DLD1 (cell line): Measurements from ENCODE around the gene POLQ.
"Not testable (repeated sequence)": the region's sequence is repeated elsewhere in the genome, so short reads cannot be mapped to it uniquely, and the experiment has no call there.

ENCODE experiments used
- in situ Hi-C: cut with HindIII; loops from 2 replicates; pipeline ENCODE4 v1.10.0; 2017; ENCODE audit warnings: low sequenced_read_pairs

The POLQ gene

DNA sequence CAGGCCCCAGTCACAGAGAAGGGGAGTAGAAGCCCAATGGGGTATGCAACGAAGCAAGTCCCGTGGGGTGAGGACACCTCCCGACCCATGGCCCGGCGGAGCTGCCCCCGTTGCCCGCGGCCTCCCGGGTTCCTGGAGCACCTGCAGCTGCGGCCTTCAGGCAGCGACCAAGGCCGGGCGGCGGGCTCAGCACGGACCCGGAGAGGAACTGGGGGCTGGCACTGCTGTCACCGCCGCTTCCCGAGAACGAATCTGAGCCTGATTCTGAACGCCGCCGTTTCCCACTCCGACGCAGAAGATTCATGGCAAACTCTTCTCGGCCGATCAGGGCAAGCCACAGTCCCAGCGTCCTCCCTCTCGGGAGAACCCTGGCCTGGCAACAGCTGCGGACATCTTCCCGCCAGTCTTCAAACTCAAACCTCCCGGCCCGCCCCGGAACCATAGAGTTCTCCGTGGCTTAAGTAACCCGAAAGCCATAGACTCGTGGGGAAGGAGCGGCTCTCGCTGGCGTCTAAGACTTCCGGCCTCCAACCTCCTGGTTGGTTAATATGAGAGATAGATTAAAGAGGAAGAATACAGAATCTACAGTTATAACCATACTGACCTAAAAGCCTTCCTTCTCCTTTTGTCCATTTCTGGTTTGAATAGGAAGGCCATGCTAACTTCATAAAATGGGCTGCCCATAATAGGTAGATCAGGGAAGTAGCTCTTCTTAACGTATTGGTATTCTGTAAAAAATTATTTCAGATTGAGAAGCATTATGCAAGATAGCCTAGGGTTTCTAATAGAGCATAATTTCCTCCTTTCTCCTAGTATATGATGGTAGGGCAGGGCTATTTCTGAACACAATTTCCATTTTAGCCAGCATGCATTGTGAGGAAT is at the start of gene POLQ:
Gene POLQ (minus strand): TSS at position 415 of the 882 bp plus-strand sequence. CDS start 111 bp downstream, at position 304.
- in situ Hi-C loops: no loop called here

DNA sequence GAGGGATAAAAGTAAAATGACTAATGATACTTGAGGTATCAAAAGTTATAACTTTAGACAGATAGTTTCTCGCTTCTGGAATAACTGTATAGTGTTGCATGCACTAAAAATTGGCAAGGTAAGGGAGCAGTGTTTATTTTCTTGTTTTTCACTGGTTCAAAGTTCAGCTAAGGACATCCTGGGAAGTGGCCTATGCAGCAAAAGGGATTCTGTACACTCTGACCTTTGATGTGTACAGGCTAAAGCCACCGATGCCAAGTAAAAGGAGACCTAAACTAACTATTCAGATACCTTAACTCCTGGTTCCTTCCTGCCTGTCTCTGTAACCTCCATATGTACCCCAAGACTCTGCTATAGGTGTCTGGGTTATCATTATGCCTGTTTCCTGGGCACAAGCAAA is 49.1 kb upstream of the POLQ start:
- in situ Hi-C loops: no loop called here

DNA sequence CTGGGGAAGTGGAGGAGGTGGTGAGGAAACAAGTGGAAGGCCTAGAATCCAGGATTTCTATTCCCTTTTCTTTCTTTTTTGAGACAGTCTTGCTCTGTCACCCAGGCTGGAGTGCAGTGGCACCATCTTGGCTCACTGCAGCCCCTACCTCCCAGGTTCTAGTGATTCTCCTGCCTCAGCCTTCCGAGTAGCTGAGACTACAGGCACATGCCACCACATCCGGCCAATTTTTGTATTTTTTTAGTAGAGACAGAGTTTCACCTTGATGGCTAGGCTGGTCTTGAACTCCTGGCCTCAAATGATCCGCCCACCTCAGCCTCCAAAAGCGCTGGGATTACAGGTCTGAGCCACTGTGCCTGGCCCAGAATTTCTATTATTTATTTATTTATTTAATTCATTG is 48.0 kb upstream of the POLQ start:
- in situ Hi-C loops: not testable (repeated sequence)

DNA sequence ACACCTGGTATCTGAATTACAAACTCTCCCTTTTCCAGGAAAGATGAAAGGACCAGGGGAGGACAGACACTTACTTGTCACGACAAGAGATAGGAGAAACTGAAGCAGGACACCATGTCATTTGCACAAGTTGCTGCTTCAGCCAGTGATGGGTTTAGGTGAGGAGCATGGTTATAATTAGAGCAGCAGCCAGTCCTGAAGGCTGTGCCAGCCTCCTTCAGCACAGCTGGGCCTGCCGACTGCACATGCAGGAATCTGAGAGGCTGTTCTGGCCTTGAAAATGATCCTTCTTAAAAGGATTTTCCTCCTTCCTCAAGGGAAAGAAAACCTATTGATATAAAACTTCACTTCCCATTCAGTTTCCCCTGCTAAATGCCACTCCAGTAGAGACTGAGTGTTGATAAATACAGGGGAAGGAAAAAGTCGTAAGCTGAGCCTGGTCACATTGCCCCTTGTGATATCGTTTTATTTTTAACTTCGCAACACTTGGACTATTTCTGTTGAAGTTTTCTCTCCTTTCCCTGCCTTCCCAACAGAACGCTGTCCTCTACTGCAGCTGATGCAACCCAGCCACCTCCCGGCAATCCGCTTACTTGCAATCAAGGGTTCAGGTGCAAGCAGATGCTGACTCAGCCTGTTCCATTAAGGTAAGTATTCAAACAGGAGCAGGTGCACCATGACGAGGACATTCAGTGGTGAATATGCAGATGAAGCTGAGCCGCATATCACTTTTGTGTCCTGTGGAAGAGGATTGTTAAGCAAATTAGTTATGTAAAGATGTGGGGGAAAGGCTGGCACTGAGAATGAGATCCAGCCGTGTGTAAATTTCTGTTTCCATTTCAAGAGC is 47.3 kb upstream of the POLQ start, which contains the start of gene FBXO40:
Gene FBXO40 (plus strand): TSS at position 524 of the 847 bp plus-strand sequence. CDS start 27,197 bp downstream, outside the sequence.
- in situ Hi-C loops: no loop called here

DNA sequence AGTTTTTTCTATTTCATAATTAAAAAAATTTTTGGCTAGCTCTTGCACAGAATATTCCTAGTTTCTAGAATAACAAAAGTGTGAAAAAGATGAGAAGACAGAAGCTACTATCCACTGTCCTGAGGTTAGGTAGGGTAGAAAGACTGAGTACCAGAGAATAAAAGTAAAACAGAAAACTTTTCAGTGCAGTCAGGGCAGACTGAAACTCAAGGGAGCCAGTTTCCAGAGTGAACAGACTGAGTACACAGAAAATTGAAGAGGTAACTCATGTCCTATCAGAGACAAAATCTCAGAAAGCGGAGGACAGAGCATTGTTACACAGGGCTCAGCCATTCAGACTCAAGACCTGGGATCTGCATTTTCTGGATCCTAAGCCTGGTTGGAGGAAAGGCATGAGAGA is 38.6 kb upstream of the POLQ start:
- in situ Hi-C loops: no loop called here

DNA sequence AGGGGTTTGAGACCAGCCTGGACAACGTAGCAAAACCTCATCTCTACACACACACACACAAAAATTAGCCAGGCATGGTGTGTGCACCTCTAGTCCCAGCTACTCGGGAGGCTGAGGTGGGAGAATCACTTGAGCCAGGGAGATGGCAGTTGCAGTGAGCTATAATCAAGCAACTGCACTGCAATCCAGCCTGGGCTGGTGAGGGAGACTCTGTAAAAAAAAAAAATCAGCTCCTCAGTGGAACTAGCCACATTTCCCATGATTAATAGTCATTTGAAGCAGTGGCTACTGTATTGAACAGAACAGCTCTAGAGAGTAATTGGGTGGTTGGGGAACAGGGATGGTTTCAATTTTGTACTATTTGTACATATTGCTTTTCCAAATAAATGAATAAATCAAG is 35.9 kb upstream of the POLQ start:
- in situ Hi-C loops: no loop called here

DNA sequence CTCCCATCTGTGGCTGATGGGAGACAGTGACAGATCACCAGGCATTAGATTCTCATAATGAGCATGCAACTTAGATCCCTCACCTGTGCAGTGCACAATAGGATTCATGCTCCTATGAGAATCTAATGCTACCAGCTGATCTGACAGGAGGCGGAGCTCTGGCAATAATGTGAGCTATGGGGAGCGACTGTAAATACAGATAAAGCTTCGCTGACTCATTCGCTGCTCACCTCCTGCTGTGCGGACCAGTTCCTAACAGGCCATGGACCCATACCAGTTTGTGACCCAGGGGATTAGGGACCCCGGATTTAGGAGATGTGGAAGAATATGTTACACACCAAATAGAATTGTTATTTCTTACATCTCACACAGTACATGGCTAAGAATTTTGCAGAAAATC is 28.7 kb upstream of the POLQ start:
- in situ Hi-C loops: no loop called here

DNA sequence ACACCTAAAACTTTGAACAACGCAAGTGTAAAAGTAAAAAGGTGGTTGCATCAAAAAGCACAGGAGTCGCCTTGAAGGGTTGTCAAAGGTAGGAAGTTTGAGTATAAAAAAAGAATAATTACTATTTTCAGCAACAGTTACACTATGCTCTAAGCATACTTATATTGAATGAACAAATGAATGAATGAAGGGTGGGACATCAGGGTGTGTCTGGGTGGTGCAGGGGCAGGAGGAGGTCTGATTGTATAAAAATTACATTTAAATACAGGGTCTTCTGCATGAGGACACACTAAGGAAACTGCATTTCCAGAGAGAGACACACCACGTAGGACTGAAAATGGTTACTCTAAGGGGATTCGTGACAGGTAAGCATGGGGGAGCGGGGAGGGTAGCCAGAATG is 21.9 kb upstream of the POLQ start, which contains the start of gene ARGFX:
Gene ARGFX (plus strand): TSS at position 301 of the 400 bp plus-strand sequence. CDS start 2,765 bp downstream, outside the sequence.
- in situ Hi-C loops: no loop called here

DNA sequence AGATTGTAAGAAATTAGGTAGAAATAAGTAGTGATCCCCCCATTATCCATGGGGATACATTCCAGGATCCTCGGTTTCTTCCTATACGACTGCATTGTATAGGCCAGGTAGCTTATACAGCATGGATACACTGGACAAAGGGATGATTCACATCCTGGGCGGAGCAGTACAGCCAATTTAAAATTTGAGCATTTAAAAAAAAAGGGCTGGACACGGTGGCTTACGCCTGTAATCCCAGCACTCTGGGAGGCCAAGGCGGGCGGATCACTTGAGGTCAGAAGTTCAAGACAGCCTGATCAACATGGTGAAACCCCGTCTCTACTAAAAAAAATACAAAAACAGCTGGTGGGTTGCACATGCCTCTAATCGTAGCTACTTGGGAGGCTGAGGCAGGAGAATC is 21.0 kb upstream of the POLQ start:
- in situ Hi-C loops: no loop called here

DNA sequence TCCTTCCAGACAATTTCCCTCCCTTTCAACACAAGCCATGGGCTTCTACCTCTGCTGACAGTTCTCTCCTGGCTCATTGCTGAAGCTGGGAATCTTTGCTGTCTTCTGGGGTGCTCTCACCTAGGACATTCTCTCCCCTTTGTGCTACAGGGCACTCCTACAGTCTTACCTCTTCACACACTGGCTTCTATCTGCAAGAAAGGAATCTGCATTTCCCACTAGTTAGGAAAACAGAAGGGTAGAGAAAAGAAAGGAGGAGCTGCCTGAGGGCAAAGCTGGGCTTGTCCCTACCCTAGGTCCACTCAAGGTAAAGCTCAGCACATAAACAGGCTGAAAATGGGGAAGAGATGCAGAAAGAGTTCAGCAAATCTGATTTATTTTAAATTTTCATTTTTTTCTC is 16.4 kb upstream of the POLQ start:
- in situ Hi-C loops: no loop called here

DNA sequence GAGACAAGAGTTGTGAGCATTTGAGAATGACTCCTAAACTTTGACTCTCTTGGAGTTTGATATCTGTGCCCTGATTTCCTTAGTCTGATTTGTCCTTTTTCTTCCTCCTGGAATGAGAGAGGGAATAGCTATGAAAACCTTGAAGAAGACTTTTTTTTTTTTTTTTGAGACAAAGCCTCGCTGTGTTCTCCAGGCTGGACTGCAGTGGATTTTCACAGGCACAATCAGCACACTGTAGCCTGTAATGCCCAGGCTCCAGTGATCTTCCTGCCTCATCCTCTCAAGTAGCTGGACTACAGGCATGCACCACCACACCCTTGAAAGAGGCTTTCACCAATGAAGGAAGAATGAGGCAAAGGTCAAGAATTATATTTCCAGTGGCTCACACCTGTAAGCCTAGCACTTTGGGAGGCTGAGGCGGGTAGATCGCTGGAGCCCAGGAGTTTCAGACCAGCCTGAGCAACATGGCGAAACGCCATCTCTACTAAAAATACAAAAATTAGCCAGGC is 11.7 kb upstream of the POLQ start:
- in situ Hi-C loops: no loop called here

DNA sequence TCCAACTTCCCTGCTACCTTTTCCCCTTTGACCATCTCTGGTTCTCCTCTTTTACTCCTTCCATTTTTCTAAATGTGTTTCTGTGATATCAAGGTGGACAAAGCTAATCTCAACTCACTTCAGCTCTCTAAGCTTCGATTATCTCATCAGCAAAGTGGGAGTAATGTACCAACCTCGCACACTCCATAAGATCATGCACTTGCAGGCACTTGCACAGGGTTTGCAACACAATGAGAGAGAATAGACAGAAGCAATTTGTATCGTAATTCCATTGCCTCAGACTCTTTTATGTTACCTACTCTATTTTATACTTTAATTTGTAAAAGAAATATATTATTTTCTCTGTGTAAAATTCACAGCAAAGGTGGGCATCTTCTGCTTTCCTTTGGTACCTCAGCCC is 7.0 kb upstream of the POLQ start:
- in situ Hi-C loops: no loop called here

DNA sequence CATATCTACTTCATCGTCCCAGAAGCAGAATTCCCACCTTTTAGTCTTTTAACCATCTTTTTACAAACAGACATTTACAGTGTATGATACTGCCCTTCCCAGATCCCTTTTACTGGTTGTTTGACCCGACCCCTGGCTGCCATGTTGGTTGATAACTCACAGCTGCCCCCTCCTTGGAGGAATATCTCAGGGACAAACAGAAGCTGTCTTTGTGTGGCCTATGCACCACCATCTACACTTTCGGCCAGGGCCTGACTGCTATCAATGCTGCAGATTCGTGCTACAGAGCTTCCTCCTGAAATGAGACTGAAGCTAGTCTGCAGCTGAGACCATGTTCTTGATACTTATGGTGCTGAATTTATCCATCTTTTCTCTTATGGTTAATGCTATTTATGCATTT is 6.6 kb upstream of the POLQ start:
- in situ Hi-C loops: no loop called here

DNA sequence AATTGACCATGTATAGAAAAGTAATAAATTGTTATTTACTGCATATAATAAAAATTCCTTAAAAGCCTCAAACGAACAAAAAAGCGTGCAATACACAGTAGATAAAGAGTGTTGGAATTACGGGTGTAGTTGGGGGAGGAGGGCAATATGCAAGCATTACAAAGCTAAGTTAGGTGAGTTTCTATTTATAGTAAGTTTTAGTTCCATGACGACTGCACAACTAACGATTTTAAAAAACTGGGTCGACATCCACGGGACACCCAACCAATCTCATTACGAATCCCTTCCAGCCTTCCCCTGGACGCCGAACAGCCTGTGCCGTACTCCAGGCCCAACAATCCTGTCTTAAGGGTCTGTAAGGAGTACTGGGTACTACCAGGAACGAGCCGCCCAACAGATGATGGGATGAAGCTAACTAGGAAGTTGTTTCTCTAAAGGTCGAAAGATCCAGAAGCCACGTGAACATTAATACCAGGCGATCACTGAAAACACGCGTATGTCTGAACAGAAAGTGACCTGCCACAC is 677 bp downstream of the POLQ start:
- in situ Hi-C loops: no loop called here

DNA sequence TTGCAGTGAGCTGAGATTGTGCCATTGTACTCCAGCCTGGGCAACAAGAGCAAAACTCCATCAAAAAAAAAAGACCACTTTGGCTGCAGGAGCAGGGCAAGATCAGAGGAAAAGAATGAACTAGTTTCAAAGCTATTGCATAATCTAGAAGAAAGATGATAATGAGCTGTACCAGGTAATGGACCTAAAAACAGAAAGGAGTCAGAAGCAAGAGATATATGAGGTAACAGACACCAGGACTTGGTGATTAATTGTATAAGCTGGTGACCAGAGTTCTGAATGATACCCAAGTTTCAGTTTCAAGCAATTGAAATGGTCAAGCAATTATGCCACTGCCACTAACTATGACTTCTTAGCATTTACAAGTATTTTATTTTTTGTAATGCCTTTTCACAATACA is 2.9 kb downstream of the POLQ start:
- in situ Hi-C loops: no loop called here

DNA sequence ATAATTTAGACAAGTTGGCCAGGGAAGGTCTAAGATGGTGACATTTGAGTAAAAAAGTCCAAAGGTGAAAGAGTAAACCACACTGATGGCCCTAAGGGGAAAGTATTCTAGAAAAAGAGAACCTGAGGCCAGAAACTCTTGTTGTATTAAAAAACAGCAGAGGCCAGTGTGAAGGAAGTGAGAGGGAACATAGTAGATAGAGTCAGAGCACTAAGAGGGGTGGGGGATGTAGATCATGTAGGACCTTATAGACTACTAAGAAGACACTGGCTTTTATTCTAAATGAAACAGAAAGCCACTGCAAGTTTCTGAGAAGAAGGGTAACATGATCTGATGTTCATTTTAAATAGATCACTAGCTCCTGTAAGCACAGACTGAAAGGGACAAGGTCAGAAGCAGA is 14.5 kb downstream of the POLQ start:
- in situ Hi-C loops: no loop called here

DNA sequence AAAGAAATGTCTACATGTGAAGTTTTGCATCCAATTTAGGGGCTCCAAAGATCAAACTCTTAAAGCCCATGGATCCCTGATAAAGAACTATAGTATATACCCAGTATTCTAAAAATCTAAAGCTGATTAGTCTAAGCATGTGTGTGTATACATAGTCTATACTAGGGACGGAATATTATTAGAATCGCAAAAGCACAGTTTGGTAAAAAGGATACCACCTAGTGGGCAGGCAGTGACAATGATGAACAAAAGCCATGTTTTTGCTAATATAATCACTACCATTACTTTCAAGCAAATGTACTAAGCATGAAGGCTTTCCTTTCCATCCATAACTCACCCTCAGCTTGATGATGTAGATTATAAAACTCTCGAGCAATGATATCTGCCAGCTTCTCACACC is 16.5 kb downstream of the POLQ start:
- in situ Hi-C loops: no loop called here

DNA sequence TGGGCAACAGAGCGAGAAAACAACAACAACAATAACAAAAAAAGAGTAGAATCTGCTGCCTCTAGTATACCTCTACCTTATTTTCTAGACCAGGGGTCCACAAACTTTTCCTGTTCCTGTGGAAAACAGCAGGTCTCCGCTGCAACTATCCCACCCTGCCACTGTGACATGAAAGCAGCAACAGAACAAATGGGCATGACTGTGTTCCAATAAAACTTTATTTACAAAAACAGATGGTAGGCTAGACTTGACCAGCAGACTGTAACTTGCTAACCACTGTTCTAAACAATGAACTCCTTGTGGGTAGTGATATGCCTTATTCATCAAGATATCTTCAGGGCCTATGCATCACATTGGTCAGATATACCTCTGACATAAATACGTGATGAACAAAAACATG is 25.3 kb downstream of the POLQ start:
- in situ Hi-C loops: no loop called here

DNA sequence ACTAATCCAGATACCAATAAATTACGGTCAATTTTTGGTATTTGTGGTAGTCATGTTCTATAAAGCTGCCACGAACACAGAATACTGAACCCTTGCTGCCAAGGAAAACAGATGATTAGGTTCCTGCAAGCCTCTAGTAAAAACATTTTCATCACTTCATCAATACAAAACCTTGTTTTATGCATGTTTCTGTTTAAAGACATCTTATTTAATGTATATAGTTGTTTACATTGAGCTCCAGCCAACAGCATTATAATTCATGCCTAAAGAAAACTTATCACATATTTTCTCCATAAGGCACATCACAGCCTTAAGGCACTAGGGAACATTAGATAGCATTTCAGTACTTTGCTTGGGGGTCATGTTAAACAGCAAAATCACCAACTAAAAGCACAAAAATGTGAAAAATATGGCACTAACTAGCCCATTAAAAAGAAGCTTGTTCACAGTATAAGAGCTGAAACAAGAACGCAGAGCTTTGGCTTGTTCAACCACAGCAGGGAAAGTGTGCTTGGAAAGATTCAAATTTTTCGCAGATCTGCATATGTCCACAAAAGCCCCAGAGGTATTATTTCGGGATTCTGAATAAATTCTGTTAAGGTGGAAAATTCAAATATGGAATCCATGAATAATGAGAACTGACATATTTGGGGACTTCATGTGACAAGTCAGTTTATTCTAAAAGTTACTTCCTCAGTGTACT is 27.7 kb downstream of the POLQ start:
- in situ Hi-C loops: no loop called here

DNA sequence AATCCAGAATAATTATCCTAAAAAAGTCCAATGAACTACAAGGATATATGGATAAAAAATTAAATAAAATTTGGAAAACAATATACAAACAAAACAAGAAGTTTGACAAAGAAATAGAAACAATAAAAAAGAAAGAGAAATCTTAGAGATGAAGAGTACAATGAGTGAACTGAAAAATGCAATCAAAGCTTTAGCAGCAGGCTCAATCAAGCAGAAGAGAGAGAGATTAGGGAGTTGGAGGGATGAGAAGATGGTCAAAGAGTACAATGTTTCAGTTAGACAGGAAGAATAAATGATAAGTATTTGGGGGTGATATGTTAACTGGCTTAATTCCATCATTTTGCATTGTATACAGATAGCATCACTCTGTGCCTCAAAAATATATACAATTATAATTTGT is 29.9 kb downstream of the POLQ start:
- in situ Hi-C loops: no loop called here

DNA sequence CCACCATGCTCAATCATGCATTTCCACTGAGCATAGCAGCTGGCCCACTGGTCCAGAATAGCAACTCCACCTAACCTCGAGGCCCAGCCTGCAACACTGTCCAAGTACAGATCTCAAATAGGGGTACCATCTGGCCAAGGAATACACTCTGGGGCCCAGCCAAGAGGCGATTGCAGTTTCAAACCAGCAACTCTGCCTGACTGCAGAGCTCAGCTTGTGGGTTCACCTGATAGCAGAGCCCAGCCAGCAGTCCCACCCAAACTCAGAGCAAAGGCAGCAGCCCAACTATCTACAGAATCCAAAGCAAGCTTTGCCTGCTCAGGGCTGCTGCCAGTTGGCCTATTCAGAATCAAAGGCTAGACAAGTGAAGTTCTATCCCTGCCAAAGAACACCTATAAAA is 30.5 kb downstream of the POLQ start:
- in situ Hi-C loops: no loop called here
